GM19468 (cell line): ENCODE results near the gene CACNB1.

Experiments
- ATAC-seq: cut with Tn5 transposase; IDR thresholded peaks from one replicate; pipeline ENCODE4 v1.9.1; 2021; ENCODE audit warnings: mild to moderate bottlenecking, moderate library complexity, moderate number of reproducible peaks; ENCODE audit not compliant: unreplicated experiment; ENCODE audit errors: extremely low read depth

Gene CACNB1

DNA sequence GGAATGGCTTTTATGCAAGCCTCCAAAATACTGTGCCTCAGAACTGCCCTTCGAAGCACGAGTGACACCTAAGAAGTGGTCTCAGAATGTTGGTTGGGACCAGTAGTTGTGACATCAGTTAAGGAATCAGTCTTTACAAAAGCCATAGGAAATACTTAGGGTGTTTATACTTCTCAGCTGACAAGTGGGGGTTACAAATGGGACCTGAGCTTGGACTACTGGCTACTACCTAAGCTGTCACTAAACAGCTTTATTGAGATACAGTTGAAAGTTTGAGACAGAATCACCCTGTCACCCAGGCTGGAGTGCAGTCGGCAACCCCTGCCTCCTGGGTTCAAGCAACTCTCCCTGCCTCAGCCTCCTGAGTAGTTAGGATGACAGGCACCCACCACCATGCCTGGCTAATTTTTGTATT lies 7.7 kb upstream of the CACNB1 start:
- ATAC-seq: no peak

DNA sequence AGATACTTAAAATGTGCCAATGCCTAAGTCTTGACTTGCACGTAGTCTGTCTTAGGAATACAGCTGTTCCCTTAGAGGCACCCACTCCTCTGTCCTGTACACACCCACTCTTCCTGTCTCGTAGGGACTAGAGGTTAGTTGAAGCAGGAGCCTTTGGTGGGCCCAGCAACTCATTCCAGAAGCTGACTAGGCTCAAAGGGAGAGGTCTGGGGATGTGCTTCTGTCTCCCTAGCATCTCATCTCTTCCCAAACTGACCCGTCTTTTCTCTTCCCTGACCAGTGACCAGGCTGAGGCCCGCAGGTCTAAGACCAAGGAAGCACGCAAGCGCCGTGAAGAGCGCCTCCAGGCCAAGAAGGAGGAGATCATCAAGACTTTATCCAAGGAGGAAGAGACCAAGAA lies 6.8 kb upstream of the CACNB1 start:
- no peak for ATAC-seq

DNA sequence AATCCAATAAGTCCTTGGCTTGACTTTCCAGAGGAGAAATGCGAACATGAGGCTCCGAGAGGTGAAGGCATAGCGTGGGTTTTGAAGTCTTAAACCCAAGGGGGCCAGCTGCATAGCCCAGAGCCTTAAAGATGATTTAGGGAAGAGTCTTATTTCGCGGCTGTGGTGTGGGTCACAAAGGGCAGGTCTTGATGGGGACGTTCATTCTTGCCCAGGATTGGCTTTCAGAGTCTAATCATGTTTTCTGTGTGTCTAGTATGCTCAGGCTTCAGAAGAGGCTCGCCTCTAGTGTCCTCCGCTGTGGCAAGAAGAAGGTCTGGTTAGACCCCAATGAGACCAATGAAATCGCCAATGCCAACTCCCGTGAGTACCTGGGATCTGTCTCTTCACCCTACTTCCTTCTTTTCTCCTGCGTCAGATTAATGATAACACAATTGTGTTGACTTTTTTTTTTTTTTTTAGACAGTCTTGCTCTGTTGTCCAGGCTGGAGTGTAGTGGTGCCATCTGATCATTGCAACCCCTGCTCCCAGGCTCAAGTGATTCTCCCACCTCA lies 3.6 kb upstream of the CACNB1 start:
- no peak for ATAC-seq

DNA sequence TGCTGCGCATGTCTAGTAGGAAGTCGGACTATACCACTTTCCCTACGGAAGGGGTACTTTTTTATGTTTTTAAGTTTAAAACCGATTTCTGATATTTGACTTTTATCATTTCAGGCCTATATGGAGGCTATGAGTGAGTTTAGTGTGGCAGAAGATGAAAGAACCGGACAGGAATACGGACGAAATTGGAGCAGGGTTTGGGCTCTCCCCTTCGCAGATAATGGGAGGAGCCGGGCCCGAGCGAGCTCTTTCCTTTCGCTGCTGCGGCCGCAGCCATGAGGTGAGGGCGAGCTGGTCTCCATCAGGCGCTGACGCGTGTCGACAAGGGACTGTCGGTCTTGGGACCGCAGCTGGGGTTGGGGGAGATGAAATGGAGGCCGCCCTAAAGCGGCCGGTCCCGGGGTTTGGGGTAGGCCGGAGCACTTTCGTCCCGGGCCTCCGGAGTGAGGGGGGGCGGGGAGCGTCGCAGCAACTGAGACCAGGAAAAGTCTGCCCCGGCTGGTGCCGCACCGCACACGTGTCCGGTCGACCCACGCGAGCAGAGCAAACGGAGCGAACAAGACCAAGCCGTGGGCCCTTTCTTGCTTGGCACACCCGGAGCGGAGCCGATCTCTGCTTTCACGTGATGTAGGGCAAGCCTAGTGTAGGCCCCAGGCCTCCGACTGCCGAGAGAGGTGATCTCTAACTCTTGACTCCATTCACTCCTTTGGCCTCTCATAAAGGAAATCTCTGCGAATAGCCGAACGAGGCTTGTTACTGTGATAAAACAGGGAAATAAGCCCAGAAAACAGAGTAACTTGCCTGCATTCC lies 2.8 kb upstream of the CACNB1 start, which contains the start of gene RPL19:
Gene RPL19, plus strand, starts transcription at position 214 of the 810 bp plus-strand sequence. Its CDS starts 62 bp downstream, at position 276.
- ATAC-seq: peak; percentile 26

DNA sequence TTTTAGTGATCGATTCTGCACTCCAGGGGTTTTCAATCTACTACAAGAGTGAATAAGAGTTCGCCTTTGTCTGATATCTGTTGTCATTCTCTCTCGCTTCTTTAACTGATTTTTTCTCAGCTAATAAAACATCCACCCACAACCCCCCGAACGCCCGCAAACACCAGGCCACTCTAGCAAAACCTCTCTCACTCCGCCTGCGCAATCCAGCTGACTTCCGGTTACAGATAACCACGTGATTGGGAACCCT lies 2.3 kb upstream of the CACNB1 start:
- ATAC-seq: no peak

DNA sequence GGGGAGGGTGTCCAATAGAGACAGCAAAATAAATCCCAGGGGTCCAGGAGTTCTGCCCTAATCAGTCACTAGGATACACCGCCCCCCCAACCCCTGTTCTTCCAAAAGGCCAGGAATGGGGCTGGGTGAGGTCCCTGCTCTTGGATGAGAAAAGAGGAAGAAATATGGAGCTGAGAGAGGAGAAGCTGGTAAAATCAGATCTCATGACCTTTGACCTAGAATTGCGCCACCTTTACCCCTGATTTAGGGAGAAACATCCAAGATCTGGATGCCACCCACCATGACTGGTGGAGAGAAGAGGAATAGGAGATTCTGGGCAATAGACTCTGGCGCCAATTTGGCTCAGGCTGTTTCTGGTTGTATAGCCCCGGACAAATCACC lies 707 bp upstream of the CACNB1 start:
- no peak for ATAC-seq

DNA sequence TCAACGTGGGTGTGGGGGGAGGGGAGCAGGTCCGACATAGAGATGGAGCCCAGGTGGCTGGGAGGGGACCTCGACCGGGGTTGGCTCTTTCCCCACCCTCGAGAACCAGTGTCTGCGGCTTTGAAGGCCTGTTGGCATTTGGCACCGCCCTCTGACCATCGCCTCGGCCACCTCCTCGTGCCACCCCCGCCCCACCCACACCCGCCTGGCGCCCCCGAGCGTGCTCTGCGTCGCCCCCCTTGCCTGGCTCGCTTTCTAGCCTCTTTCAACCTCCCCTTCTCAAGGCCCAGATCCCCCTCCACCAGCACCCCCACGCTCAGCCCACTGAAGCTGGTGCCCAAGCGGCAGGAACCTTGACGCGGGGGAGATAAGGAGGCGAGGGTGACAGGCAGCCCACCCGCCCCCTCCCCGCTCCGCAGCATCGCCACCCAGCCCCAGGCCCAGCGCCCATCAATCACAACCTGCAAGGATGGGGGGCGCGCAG lies 619 bp downstream of the CACNB1 start:
- no peak for ATAC-seq

DNA sequence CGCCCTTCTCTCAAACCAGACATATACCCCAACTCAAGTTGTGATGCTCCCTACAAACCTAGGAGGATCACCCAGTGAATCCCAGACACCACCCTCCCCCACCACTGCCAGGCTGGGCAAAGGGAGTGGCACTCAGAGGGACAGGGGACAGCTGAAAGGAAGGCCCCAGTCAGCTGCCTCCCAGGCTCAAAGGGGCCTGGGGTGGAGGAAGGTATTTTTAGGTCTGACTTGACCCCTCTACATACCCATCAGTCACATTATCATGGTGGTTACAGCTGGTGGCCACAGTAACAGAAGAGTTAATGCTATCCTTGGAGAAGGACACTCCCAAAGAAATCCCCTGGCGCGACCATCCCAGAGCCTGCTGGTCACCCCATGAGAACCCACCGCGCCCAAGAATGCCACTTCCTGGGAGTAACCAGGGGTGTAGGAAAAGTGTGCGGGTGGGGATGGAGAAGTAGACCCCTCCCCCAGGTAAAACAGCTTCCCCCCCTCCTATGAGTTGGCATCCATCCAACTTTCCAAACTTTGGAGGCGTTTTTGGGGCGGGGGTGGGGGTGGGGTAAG lies 1.1 kb downstream of the CACNB1 start:
- no peak for ATAC-seq

DNA sequence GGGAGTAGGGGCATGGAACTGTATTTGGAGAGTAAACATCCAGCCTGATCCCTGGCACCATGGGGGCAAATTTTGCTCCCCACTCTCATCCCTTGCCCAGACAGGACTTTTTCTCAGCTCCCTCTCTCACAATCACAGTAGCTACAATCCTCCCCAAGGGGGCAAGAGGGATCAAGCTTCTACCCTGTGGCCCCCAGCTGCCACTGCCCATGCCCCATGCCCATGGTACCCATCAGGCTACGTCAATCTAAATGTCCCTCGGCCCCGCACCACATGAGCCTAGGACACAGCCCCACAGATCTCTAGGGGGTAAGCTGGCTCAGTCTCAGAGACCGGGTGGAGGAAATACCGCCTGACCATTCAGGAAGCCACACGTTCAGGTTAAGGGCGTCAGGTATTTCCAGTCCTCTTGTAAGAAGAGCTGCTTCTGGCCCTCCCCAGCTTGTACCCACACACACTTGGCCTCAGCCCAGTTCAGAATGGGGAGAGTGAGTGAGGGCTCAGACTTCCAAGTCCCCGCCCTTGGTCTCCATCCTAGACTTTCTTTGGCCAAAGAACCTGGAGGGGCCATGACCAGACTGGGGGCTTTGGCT lies 1.8 kb downstream of the CACNB1 start:
- ATAC-seq: no peak

DNA sequence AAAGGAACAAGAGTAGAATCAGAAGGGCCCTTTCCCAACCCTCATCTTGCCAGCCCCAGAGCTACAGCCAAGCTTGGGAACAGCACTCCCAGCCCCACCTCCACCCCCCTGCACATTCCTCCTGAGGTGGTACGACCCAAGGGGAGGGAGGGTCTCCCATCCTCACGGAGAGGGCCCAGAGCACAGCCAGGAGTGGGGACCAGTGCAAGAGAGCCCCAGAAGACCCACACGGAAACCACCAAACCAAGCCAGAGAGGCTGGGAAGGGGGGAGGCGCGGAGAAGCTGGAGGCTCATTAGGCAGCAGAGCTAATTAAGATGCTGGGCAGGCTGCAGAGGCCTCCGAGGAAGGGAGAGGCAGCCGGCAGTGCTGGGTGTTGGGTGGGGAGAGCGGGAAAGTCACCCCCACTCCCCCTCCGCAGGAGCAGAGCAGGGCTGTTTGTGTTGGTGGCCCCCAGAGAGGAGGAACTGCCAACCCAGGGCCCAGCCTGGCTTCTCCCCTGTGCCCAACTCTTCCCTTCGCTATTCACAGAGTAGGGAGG lies 2.4 kb downstream of the CACNB1 start:
- no peak for ATAC-seq

DNA sequence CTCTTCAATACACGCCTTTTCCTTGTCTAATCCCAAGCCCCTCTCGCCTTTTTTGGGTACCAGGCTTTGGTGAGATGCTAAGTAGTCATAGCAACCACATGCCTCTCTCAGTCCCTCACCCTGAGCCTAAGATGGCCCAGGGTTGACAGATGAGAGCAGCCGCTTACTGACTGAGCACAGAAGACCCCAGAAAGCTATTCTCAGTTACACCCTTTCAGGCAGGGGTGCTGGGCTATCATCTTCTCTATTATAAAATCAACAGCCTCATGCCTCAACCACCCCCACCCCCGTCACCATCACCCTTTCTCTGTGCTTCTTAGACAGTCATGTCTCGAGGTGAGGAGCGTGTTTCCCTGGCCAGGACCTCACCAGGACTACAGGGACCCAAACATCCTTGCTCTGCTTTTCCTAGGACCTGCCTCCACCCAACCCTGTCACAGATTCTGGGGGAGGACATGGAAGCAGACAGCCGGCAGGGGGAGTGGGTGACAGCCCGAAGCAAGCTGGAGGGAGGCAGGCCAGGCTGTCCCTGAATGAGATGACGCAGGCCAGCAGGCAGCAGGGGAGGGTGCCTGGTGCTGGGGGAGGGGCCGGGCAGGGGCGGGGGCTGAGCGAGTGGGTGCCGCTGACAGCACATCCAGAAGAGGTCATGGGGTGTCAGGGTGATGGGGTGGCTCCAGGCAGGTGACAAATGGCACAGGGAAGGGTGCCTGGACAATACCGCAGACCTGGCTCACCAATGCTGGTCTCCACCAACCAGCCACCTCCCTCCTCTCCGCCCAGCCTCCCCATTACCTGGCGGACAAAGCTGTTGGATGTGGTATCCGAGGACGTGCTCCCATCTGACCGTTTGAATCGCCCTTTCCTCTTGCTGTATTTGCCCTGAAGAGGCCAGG lies 3.1 kb downstream of the CACNB1 start:
- ATAC-seq: no peak

DNA sequence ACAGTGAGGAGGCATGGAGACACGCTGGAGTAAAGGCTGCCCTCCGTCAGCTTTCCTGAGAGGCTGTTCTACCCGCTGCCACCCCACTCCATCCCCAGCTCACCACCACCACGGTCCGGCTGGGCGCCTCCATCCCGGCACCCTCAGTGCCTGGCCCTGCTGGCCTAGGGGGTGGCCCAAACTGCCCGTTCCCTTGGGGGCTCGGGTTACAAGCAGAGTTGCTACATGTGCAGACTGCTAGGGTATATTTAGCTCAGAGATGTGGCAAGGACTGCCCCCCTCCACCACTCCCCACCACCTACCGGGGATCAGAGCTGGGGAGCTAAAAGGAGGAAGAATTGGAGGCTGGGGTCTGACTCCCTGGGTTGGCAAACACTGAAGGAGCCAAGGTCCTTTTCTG lies 4.1 kb downstream of the CACNB1 start:
- ATAC-seq: no peak

DNA sequence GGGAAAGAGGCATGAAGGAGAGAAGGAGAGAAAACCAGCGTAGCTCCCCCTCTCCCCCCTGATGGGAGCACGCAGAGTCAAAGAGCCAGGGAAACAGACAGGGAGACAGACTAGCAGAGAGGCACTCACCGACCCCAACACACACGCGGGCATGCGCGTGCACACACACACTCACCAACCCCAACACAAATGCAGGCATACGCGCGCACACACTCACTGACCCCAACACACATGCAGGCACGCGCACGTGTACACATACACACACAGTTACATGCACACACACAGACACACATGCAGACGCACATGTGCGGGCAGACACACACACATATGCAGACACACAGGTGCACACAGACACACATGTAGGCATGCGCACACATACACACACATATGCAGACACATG lies 4.6 kb downstream of the CACNB1 start:
- no peak for ATAC-seq

DNA sequence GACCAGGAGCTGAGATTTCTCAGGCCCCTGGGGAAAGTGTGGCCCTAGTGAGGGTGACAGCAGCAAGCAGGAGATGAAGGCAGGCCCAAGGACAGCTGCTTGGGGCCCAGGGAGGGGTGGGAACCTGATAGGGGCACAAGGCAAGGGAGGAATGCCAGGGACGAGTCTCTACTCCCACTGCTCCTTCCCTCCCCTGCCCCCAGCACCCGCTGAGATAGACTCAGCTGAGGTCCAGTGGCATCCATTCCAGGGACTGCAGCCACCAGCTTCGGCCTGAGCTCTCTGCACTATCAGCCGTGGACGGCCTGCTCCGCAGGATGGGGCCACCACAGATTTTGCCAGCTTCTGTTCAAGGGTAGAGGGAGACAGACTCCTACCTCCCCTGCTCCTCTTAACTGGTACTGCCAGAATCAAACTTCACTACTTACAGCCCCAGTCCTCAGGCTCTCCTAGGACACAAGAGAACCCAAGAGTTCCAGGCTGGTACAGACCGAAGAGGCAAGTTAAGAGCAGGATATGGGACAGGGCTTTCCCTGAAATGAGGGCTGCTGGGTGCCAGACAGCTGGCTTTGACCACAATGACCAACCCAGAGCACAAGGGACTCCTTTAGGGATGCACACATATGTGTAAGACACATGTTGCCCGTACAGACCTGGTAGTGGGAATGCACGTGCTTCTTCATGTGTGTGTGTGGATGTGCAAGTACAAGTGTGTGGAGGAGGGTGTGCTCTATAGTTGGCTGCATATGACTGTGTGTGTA lies 5.5 kb downstream of the CACNB1 start:
- no peak for ATAC-seq

DNA sequence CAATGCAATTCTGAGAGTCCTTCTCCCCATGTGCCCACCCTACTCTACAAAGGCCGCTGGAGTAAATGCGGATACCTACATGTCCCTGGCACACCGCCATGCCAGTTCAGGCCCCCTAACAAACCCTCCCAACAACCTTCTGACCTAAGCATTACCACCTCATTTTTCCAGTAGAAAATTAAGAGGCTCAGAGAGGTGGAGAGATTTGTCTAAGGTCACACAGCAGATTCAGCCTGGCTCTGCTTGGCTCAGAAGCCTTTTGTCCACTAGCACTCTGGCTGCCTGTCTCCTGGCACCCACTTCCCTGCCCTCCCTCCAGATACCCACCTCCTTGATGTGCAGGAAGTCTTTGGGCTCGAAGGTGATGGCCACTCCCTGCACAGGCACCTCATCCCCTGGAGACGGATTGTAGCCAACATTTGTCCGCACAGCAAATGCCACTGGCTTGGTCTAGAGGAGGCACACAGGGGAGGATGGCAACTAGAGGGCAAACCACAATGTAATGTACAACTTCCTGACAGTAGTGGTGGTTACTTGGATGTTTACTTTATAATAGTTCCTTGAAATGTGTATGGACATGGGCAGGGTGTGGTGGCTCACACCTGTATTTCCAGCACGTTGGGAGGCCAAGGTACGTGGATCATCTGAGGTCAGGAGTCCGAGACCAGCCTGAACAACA lies 10.2 kb downstream of the CACNB1 start:
- ATAC-seq: no peak

DNA sequence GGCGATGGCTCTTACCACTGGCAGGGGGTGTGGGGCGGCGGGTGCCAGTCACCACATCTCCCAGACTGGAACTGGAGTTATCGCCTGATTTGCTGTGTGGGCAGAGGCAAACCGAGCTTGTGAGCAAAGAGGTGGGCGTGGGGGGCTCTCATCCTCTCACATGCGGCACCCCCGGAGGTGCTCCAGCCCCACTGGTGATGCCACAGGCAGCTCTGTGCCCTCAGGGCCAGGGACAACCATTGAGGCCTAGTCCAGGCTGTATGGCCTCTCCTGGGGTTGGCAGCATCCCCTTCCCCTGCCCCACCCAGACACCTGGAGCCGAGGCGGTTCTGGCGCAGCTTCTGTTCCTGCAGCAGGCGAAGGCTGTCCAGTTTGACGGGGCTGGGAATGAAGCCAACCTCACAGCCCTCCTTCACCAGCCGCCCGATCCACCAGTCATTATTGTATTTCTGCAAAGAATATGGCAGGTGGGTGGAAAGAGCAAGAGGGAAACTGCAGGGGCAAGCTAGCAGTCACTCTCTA lies 10.9 kb downstream of the CACNB1 start:
- ATAC-seq: no peak

DNA sequence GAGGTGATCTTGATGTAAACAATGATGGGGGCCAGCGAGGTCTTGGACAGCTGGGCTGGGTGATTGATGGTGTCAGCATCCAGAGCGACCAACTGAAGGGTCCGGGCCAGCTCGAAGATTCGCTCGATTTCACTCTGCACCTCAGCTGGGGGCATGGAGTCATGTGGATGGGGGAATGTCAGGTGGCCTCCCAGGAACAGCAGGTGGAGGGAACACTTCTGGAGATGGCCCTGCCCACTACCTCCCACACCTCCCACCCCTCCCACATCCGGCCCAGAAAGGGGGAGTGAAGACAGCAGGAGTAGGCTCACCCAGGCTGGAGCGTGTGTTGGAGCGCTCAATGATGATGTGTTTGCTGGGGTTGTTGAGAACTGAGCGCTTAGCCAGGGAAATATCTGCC lies 13.7 kb downstream of the CACNB1 start:
- no peak for ATAC-seq

DNA sequence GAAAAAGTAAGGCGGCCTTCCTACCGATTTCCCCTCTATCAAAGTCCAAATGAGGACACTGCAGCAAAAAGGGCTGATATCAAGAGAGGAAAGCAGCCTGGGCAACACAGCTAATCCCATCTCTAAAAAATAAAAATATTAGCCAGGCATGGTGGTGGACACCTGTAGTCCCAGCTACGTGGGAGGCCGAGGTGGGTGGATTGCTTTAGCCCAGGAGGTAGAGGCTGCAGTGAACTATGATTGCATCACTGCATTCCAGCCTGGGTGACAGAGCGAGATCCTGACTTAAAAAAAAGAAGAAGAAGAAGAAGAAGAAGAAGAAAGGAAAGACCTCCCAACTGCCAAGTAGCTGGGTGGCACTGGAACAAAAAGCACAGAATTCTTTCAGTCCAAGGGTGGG lies 14.4 kb downstream of the CACNB1 start:
- ATAC-seq: no peak

DNA sequence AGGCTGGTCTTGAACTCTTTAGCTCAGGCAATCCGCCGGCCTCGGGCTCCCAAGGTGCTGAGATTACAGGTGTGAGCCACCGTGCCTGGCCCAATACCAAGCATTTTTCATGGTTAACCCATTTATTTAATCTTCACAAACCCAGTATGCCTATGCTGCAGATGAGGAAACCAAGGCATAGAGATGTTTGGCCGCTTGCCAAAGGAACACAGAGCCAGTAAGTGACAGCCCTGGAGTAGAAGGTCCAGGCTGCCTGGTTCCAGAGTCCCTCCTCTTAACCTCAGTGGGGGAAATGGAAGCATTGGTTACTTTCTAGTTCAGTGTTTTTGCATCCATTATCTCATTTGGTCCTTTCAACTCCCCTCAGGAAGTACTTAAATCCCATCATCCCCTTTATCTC lies 16.2 kb downstream of the CACNB1 start:
- ATAC-seq: no peak
